Aorta (tissue), 5 donors: ENCODE results near the gene TAX1BP1. TPM values are rescaled to one million over a fixed set of nuclear protein-coding genes. Genes with fewer than 3 reads are reported as not detected.
"Not testable (repeated sequence)": the region's sequence is repeated elsewhere in the genome, so short reads cannot be mapped to it uniquely, and the experiment has no call there.

Experiments
- ATAC-seq: fragments of 200-7000 bp; cut with Tn5 transposase; one replicate; pipeline ENCODE4 v1.9.1; 2022; ENCODE audit warnings: moderate library complexity; ENCODE audit not compliant: low FRiP score
- DNase-seq, 2 donors: peaks; one replicate each; pipeline ENCODE4 v3.0.0-alpha.2; 2020
- H3K27ac ChIP-seq, 2 donors: one replicate each; pipeline ENCODE4 v1.5.1; 2013; ENCODE audit warnings: low read length in 2 of 2, mild to moderate bottlenecking in 2 of 2, moderate library complexity in 2 of 2, control low read depth in 1 of 2, inconsistent platforms in 1 of 2, low read depth in 1 of 2
- H3K27me3 ChIP-seq, 2 donors: one replicate each; pipeline ENCODE4 v1.6.1; 2013; ENCODE audit warnings: control low read depth in 1 of 2, low read length in 1 of 2, mild to moderate bottlenecking in 1 of 2, moderate library complexity in 1 of 2; ENCODE audit not compliant: insufficient read depth in 2 of 2, control insufficient read depth in 1 of 2
- H3K36me3 ChIP-seq, 2 donors: one replicate each; pipeline ENCODE4 v1.6.1; 2013; ENCODE audit warnings: control low read depth in 1 of 2, low read length in 1 of 2, mild to moderate bottlenecking in 1 of 2; ENCODE audit not compliant: insufficient read depth in 2 of 2, control insufficient read depth in 1 of 2
- H3K4me1 ChIP-seq, 2 donors: one replicate each; pipeline ENCODE4 v1.6.1; 2013; ENCODE audit warnings: low read length in 2 of 2, control low read depth in 1 of 2, mild to moderate bottlenecking in 1 of 2, moderate library complexity in 1 of 2; ENCODE audit not compliant: insufficient read depth in 2 of 2, control insufficient read depth in 1 of 2
- H3K4me3 ChIP-seq, 2 donors: one replicate each; pipeline ENCODE4 v1.5.1; 2013; ENCODE audit warnings: low read length in 2 of 2, control low read depth in 1 of 2, mild to moderate bottlenecking in 1 of 2
- H3K9me3 ChIP-seq: one replicate; pipeline ENCODE4 v1.6.1; 2013; ENCODE audit warnings: mild to moderate bottlenecking, low read length; ENCODE audit not compliant: control insufficient read depth
- WGBS, 2 donors: extraction: QIAGEN DNeasy Blood & Tissue Kit; methylation state at CpG; one replicate each; pipeline ENCODE4 v1.1.7; 2013; 5-methylcytosine and 5-hydroxymethylcytosine counted together
- intact Hi-C, 2 donors: fragments of 100-400 bp; cut with DNase I; formaldehyde crosslinking; loops; one replicate each; pipeline versions ENCODE4 v1.14.2 to v1.15.0; 2022
- polyA plus RNA-seq, 2 donors: library from polyadenylated mRNA; stranded (reverse); fragments of 200-250 nt; gene quantifications; one replicate each; pipeline ENCODE4 v1.2.3, GENCODE V29; 2013
- total RNA-seq, 2 donors: library from RNA; stranded (reverse); fragmentation: NEBNext Ultra II Directional; extraction: Animal tissue kit (Norgen Biotek cat#: 25700); gene quantifications; one replicate each; pipeline ENCODE4 v1.2.1, GENCODE V29; 2021
- donor health status: healthy with polysubstance abuse.
- donor health status: Bipolar disorder and iron deficiency.
- donor health status: DM: no; HTN: no; CAD: no.
- donor health status: DM: no; HTN: no; CAD: no.
- donor health status: DM: yes; HTN: yes; CAD: no.

Gene TAX1BP1
- total and polyA plus RNA-seq, 4 donors: 68.4 to 113 (median 86.5) TPM

GRCh38 chr7:27850531-27850930, 110.6 kb downstream of the TAX1BP1 start:
- Histone ChIP-seq H3K27me3 (no peaks in the 10 kb centered on the region), H3K27ac (no peak overlapping the region), H3K36me3 (no peaks in the 10 kb centered on the region), H3K4me3 (no peak overlapping the region), H3K4me1 (no peaks in the 10 kb centered on the region), H3K9me3 (no peaks in the 10 kb centered on the region)
- intact Hi-C loops: no loop called here
- DNase-seq: no peak
- WGBS, 2 donors: 92 to 93% methylated on average over 5 of the region's 5 CpGs
- no peak for ATAC-seq

GRCh38 chr7:27856703-27857485, 116.9 kb downstream of the TAX1BP1 start:
- H3K27ac ChIP-seq, H3K4me3 ChIP-seq, DNase-seq, H3K36me3 ChIP-seq, H3K4me1 ChIP-seq, intact Hi-C loops, ATAC-seq, H3K27me3 ChIP-seq, H3K9me3 ChIP-seq: not testable (repeated sequence)
- WGBS, 2 donors: 97 to 98% methylated on average over 28 of the region's 28 CpGs

GRCh38 chr7:27860800-27861199, 120.8 kb downstream of the TAX1BP1 start:
- Histone ChIP-seq H3K27ac (no peak overlapping the region), H3K4me1 (no peaks in the 10 kb centered on the region), H3K4me3 (no peak overlapping the region), H3K36me3 (no peaks in the 10 kb centered on the region), H3K9me3 (peaks cover 2% of the 10 kb centered on the region), H3K27me3 (no peaks in the 10 kb centered on the region)
- 94 to 95% methylated on average over 6 of the region's 6 CpGs for WGBS, 2 donors
- DNase-seq (no peak), ATAC-seq (no peak)
- intact Hi-C loops: no loop called here

- ATAC-seq: peak; percentile 65
- no peak overlapping the region for H3K27ac ChIP-seq
Measured at GRCh38 chr7:27861747-27862146, 121.8 kb downstream of the TAX1BP1 start.

GRCh38 chr7:27863880-27864279, 123.9 kb downstream of the TAX1BP1 start:
- no peak overlapping the region for H3K27ac ChIP-seq
- no peaks in the 10 kb centered on the region for H3K4me1 ChIP-seq
- peak in 1 of 2 donors; percentile 64 for DNase-seq
- no peak for ATAC-seq
- no peak overlapping the region for H3K4me3 ChIP-seq
- H3K9me3 ChIP-seq: no peaks in the 10 kb centered on the region
- WGBS, 2 donors: 52 to 88% methylated on average over 11 of the region's 11 CpGs
- intact Hi-C loops: no loop called here
- no peaks in the 10 kb centered on the region for H3K27me3 ChIP-seq
- no peaks in the 10 kb centered on the region for H3K36me3 ChIP-seq

More at GRCh38 chr7:27861747-27862146, 121.8 kb downstream of the TAX1BP1 start:
- WGBS, 2 donors: 92 to 94% methylated on average over 3 of the region's 3 CpGs
- no peaks in the 10 kb centered on the region for H3K27me3 ChIP-seq
- intact Hi-C loops: no loop called here
- H3K36me3 ChIP-seq: no peaks in the 10 kb centered on the region
- H3K4me1 ChIP-seq: no peaks in the 10 kb centered on the region
- H3K9me3 ChIP-seq: peaks cover 2% of the 10 kb centered on the region
- no peak overlapping the region for H3K4me3 ChIP-seq
- no peak for DNase-seq

- Histone ChIP-seq H3K27ac (no peak overlapping the region), H3K9me3 (no peaks in the 10 kb centered on the region), H3K27me3 (no peaks in the 10 kb centered on the region), H3K36me3 (no peaks in the 10 kb centered on the region), H3K4me3 (no peak overlapping the region), H3K4me1 (no peaks in the 10 kb centered on the region)
- intact Hi-C loops: no loop called here
- DNase-seq: no peak
- ATAC-seq: no peak
- WGBS, 2 donors: 50 to 64% methylated on average over 2 of the region's 2 CpGs
Measured at GRCh38 chr7:27866256-27866655, 126.3 kb downstream of the TAX1BP1 start.

GRCh38 chr7:27866828-27867672, 127.1 kb downstream of the TAX1BP1 start:
- ATAC-seq: no peak

GRCh38 chr7:27868131-27868550, 128.2 kb downstream of the TAX1BP1 start:
- H3K9me3 ChIP-seq: no peaks in the 10 kb centered on the region
- ATAC-seq: no peak
- 94% methylated on average over 15 of the region's 15 CpGs for WGBS, 2 donors
- no peak for DNase-seq
- no peaks in the 10 kb centered on the region for H3K36me3 ChIP-seq
- H3K27me3 ChIP-seq: no peaks in the 10 kb centered on the region
- intact Hi-C loops: no loop called here
- H3K27ac ChIP-seq: no peak overlapping the region
- H3K4me1 ChIP-seq: no peaks in the 10 kb centered on the region
- no peak overlapping the region for H3K4me3 ChIP-seq

More at GRCh38 chr7:27866828-27867672, 127.1 kb downstream of the TAX1BP1 start:
- no peak overlapping the region for H3K4me3 ChIP-seq
- H3K27me3 ChIP-seq: no peaks in the 10 kb centered on the region
- H3K36me3 ChIP-seq: no peaks in the 10 kb centered on the region
- H3K9me3 ChIP-seq: no peaks in the 10 kb centered on the region
- DNase-seq: no peak
- no peaks in the 10 kb centered on the region for H3K4me1 ChIP-seq
- intact Hi-C loops: no loop called here
- no peak overlapping the region for H3K27ac ChIP-seq
- 90% methylated on average over 17 of the region's 17 CpGs for WGBS, 2 donors
